ENCODE measurements around the gene ADAM8. TPM values are rescaled to one million over a fixed set of nuclear protein-coding genes. Genes with fewer than 3 reads are reported as not detected.
"Not testable (repeated sequence)": the region's sequence is repeated elsewhere in the genome, so short reads cannot be mapped to it uniquely, and the experiment has no call there.

ADAM8 gene
- total RNA-seq, 1 donor from 2014 or later = 1.5 TPM

GRCh38 chr10:133268532-133268931 is 8.1 kb downstream of the ADAM8 start:
- Mint-ChIP-seq H3K36me3 (ENCODE audit: low read depth, unreplicated experiment) (peaks cover 3% of the 10 kb centered on the region), H3K9me3 (ENCODE audit: unreplicated experiment) (no peaks in the 10 kb centered on the region), H3K27ac (ENCODE audit: unreplicated experiment) (no peak overlapping the region), H3K4me1 (ENCODE audit: unreplicated experiment) (no peaks in the 10 kb centered on the region), H3K27me3 (ENCODE audit: unreplicated experiment) (peaks cover 7% of the 10 kb centered on the region), H3K4me3 (ENCODE audit: unreplicated experiment) (no peak overlapping the region)
- TF ChIP-seq CTCF (IDR thresholded peaks at IDR 0.05; ENCODE audit: unreplicated experiment) = no peak
- DNase-seq (ENCODE audit: low spot score) = no peak

- no peaks in the 10 kb centered on the region for H3K9me3 Mint-ChIP-seq (ENCODE audit: unreplicated experiment)
- no peak for DNase-seq (ENCODE audit: low spot score)
- peaks cover 11% of the 10 kb centered on the region for H3K27me3 Mint-ChIP-seq (ENCODE audit: unreplicated experiment)
These were observed 8.8 kb downstream of the ADAM8 start for GRCh38 chr10:133267829-133268228.

GRCh38 chr10:133267293-133267692 is 9.4 kb downstream of the ADAM8 start:
- H3K9me3 Mint-ChIP-seq (ENCODE audit: unreplicated experiment) = no peaks in the 10 kb centered on the region
- no peak for DNase-seq (ENCODE audit: low spot score)
- no peak overlapping the region for H3K4me3 Mint-ChIP-seq (ENCODE audit: unreplicated experiment)
- TF ChIP-seq CTCF (IDR thresholded peaks at IDR 0.05; ENCODE audit: unreplicated experiment) = no peak
- peaks cover 3% of the 10 kb centered on the region for H3K36me3 Mint-ChIP-seq (ENCODE audit: low read depth, unreplicated experiment)
- no peaks in the 10 kb centered on the region for H3K4me1 Mint-ChIP-seq (ENCODE audit: unreplicated experiment)
- H3K27ac Mint-ChIP-seq (ENCODE audit: unreplicated experiment) = no peak overlapping the region
- peaks cover 11% of the 10 kb centered on the region for H3K27me3 Mint-ChIP-seq (ENCODE audit: unreplicated experiment)

More at GRCh38 chr10:133267829-133268228, 8.8 kb downstream of the ADAM8 start:
- no peak overlapping the region for H3K27ac Mint-ChIP-seq (ENCODE audit: unreplicated experiment)
- H3K4me1 Mint-ChIP-seq (ENCODE audit: unreplicated experiment) = no peaks in the 10 kb centered on the region
- H3K4me3 Mint-ChIP-seq (ENCODE audit: unreplicated experiment) = no peak overlapping the region
- TF ChIP-seq CTCF (IDR thresholded peaks at IDR 0.05; ENCODE audit: unreplicated experiment) = no peak
- peaks cover 3% of the 10 kb centered on the region for H3K36me3 Mint-ChIP-seq (ENCODE audit: low read depth, unreplicated experiment)

GRCh38 chr10:133266056-133266795 is 10.4 kb downstream of the ADAM8 start:
- no peak overlapping the region for H3K27ac Mint-ChIP-seq (ENCODE audit: unreplicated experiment)
- H3K9me3 Mint-ChIP-seq (ENCODE audit: unreplicated experiment) = no peaks in the 10 kb centered on the region

GRCh38 chr10:133265052-133265451 is 11.6 kb downstream of the ADAM8 start:
- peaks cover 14% of the 10 kb centered on the region for H3K27me3 Mint-ChIP-seq (ENCODE audit: unreplicated experiment)
- not testable (repeated sequence) for H3K9me3 Mint-ChIP-seq (ENCODE audit: unreplicated experiment); H3K36me3 Mint-ChIP-seq (ENCODE audit: low read depth, unreplicated experiment); H3K4me3 Mint-ChIP-seq (ENCODE audit: unreplicated experiment); H3K27ac Mint-ChIP-seq (ENCODE audit: unreplicated experiment); H3K4me1 Mint-ChIP-seq (ENCODE audit: unreplicated experiment); DNase-seq (ENCODE audit: low spot score)

More at GRCh38 chr10:133266056-133266795, 10.4 kb downstream of the ADAM8 start:
- Mint-ChIP-seq H3K36me3 (ENCODE audit: low read depth, unreplicated experiment) (peaks cover 3% of the 10 kb centered on the region), H3K27me3 (ENCODE audit: unreplicated experiment) (peaks cover 11% of the 10 kb centered on the region), H3K4me3 (ENCODE audit: unreplicated experiment) (no peak overlapping the region), H3K4me1 (ENCODE audit: unreplicated experiment) (no peaks in the 10 kb centered on the region)
- no peak for DNase-seq (ENCODE audit: low spot score)
- TF ChIP-seq CTCF (IDR thresholded peaks at IDR 0.05; ENCODE audit: unreplicated experiment) = no peak

All from endothelial cell (in vitro differentiated cells).